ENCODE results near the gene GPR61. TPM values are rescaled to one million over a fixed set of nuclear protein-coding genes. Genes with fewer than 3 reads are reported as not detected.

GPR61 gene
- total RNA-seq, 1 donor: not detected

DNA sequence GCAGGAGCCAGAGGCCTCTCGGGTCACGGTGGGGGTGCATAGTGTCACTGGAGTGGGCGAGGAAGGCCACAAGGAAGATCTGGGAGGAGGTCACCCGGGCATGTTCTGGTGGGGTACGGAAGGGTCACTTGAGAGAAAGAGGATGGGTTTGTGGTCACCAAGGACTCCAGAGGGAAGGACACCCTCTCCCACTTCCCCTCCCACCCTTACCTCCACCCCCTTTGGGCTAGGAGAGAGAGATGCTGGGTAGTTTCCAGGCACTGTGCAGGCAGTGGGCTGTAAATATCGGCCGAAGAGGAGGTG is 30.8 kb upstream of the GPR61 start:
- no peak overlapping the region for H3K4me3 ChIP-seq (ENCODE audit: low read depth, low read length)
- DNase-seq (ENCODE audit: low read depth): no peak
- TF ChIP-seq, protein P1, sequence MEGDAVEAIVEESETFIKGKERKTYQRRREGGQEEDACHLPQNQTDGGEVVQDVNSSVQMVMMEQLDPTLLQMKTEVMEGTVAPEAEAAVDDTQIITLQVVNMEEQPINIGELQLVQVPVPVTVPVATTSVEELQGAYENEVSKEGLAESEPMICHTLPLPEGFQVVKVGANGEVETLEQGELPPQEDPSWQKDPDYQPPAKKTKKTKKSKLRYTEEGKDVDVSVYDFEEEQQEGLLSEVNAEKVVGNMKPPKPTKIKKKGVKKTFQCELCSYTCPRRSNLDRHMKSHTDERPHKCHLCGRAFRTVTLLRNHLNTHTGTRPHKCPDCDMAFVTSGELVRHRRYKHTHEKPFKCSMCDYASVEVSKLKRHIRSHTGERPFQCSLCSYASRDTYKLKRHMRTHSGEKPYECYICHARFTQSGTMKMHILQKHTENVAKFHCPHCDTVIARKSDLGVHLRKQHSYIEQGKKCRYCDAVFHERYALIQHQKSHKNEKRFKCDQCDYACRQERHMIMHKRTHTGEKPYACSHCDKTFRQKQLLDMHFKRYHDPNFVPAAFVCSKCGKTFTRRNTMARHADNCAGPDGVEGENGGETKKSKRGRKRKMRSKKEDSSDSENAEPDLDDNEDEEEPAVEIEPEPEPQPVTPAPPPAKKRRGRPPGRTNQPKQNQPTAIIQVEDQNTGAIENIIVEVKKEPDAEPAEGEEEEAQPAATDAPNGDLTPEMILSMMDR (IDR thresholded peaks at IDR 0.05; ENCODE audit: insufficient read depth, low read depth, low read length): no peak

DNA sequence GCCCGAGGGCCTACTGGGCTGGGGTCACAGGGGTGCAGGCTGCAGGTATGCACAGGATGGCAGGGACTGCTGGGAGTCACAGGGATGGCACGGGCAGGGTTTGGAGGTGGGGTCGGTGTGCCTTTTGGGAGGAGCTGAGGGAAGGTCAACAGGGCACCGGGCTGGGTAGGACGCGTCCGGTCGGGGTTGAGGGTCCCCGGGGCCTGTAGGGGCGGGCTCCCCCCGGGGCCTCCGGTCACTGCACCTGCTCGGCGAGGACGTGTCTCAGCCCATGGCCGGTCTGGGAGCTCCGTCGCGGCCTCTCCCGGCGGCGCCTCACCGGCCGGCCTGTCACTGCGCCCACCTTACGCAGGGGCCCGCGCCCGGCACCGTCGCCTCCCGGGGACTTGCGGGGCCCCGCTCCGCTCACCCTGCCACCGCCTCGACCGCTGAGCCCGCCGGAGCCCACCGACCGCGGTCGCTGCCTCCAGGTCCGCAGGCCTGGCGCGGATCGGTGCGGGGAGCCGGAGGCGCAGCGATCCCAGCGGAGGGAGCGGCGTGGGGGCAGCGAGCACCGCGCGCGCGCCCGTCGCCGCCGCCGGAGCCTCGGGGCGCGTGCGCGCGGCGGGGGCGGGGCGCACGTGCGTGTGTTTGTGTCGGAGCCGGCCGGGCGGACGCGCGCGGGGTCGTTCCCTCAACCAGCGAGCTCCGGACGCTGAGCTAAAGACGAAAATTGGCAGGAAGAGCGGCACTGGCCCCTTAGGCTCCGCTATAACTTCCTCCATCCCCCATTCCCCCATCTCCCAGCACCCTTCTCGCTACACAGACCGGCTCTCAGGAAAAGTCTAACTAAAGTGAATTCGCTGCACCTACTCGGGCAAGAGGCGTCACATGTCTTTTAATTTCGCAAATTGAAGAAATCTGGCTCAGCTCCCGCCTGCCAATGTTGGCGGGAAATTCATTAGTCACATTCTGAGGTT is 30.2 kb upstream of the GPR61 start, which contains the start of gene AMIGO1:
TSS of gene AMIGO1 (minus strand) at position 552 of the 959 bp plus-strand sequence. CDS start 815 bp downstream, outside the sequence.
- peak; percentile 41 for DNase-seq (ENCODE audit: low read depth)
- TF ChIP-seq, protein P1 (IDR thresholded peaks at IDR 0.05; ENCODE audit: insufficient read depth, low read depth, low read length): no peak
- H3K4me3 ChIP-seq (ENCODE audit: low read depth, low read length): peak within 1 kb of the TSS; percentile 68

DNA sequence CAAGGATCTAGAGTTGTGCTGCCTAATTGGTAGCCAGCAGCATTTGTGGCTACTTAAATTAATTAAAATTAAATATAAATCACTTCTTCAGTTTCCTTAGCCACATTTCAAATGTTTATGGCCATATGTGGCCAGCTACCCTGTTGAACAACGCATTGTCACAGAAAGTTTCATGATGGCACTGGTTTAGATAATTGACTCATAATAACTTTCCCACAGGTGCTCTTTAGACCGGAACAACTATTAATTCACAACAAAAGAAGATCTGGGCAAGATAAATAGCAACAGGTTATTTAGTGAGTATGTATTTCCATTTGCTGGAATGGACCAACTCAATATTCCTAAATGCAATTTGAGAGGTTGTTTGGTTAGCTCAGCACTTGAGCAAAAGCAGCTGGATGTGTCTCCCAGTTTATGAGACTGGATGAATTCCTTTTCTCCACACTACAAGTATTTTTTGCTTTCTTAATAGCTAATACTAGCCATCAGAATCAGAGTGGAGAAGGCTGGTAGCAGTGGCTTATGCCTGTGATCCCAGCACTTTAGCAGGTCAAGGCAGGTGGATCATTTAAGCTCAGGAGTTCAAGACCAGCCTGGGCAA is 26.5 kb upstream of the GPR61 start:
- peak; percentile 25 for DNase-seq (ENCODE audit: low read depth)
- H3K4me3 ChIP-seq (ENCODE audit: low read depth, low read length): no peak overlapping the region
- TF ChIP-seq, protein P1 (IDR thresholded peaks at IDR 0.05; ENCODE audit: insufficient read depth, low read depth, low read length): no peak

DNA sequence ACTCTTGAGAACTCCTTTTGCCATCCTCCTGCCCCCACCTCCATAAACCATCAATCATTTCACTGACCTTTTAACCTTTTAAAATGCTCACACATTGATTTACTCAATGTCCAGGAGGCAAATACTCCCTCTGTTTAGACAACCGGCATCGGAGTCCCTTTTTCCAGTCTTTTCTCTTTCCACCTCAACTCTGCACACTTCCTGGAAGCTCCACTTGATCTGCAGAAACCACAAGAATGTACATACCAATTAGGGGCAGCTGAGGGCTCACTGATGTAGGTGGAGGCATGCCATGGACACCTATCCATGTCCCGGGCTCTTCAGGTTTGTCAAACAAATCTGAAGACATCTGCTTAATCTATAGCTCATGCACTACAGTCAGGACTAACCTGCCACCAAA is 24.8 kb upstream of the GPR61 start:
- TF ChIP-seq, protein P1 (IDR thresholded peaks at IDR 0.05; ENCODE audit: insufficient read depth, low read depth, low read length): no peak
- DNase-seq (ENCODE audit: low read depth): no peak
- H3K4me3 ChIP-seq (ENCODE audit: low read depth, low read length): no peak overlapping the region

DNA sequence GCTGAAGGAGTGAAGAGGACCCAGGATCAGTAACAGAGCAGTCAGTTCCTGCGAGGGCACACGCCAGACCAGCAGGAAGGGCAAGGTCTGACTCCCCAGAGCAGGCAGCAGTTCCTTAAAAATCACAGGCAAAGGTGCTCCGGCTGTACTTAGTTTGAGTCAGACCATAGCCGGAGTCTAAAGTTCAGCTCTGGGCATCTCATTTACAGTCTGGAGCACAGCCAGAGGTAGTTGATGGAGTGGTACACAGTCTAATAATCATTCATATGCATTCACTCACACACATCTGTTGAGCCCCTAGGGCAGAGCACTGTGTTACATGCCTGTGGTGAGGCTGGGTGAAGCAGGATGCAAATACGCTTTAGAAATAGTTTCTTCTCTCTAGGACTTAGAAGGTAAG is 22.8 kb upstream of the GPR61 start:
- TF ChIP-seq, protein P1 (IDR thresholded peaks at IDR 0.05; ENCODE audit: insufficient read depth, low read depth, low read length): no peak
- no peak overlapping the region for H3K4me3 ChIP-seq (ENCODE audit: low read depth, low read length)
- no peak for DNase-seq (ENCODE audit: low read depth)

DNA sequence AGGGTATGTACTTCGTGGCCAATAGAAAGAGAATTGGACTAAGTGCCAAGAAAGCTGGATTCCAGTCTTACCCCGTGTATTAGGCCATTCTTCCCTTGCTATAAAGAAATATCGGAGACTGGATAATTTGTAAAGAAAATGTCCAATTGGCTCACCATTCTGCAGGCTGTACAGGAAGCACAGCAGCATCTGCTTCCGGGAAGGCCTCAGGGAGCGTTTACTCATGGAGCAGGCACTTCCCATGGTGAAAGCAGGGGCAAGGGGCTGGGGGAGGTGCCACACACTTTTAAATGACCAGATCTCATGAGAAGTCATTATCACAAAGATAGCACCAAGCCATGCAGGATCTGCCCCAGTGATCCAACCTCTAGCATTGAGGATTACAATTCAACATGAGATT is 22.3 kb upstream of the GPR61 start:
- TF ChIP-seq, protein P1 (IDR thresholded peaks at IDR 0.05; ENCODE audit: insufficient read depth, low read depth, low read length): no peak
- H3K4me3 ChIP-seq (ENCODE audit: low read depth, low read length): no peak overlapping the region
- no peak for DNase-seq (ENCODE audit: low read depth)
